Measurements from ENCODE around the gene SETD4. TPM values are rescaled to one million over a fixed set of nuclear protein-coding genes. Genes with fewer than 3 reads are reported as not detected.

The SETD4 gene
- total and polyA plus RNA-seq, 2 of the 8 experiments (the other 6 are each of a cell fraction or from before 2014, with no cell fraction given): 20.1 to 46.6 TPM

DNA sequence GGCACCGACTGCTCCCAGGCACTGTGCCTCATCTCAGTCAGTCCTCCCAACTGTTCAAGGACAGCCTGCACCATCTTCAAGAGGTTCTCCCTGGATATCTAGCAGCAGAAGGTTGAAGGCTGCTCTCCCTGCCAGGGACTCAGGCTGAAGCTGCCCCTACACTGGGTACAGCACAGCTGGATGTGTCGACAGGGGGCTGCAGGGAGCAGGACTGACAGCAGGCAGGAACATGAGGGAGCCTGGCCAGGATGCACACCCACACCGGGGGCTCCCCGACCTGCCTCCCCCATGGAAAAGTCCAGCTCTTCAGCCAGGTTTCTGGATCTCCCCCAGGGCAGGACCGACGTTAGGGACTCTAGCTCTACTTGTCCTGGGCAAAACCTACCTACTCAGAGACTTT, 20.5 kb downstream of the SETD4 start:
- ChIA-PET CTCF (ENCODE audit: partially characterized antibody) (interaction anchor here (0.6 to 1.2 kb wide), 4 partner anchors 8 to 1346 kb away, joined by 3 to 4 read pairs (median 3); no protein-coding TSS in a partner anchor), POLR2A (ENCODE audit: partially characterized antibody) (interaction anchor here (0.6 to 1.3 kb wide), 3 partner anchors 8 to 10 kb away, joined by 4 read pairs; no protein-coding TSS in a partner anchor)
- Histone ChIP-seq H3K36me3 (ENCODE audit: control insufficient read depth in 2 of 4, insufficient read depth in 4 of 4, low read length in 3 of 4) (peaks cover 15 to 79% (median 58%) of the 10 kb centered on the region in 4 experiments; a peak in 7 of 8 replicates), H3K4me3 (ENCODE audit: extremely low read depth in 1 of 4, insufficient read depth in 2 of 4, low read depth in 3 of 4, low read length in 4 of 4) (no peak overlapping the region), H2BK120ac (replicated peaks; ENCODE audit: low read depth, low read length) (no peak overlapping the region), H2BK5ac (ENCODE audit: low read depth, low read length) (no peak overlapping the region), H3K9ac (replicated peaks in 1 of 4; ENCODE audit: extremely low read depth in 1 of 4, low read depth in 3 of 4, low read length in 3 of 4) (no peak overlapping the region), H2BK20ac (ENCODE audit: low read length) (no peak overlapping the region), H2AFZ (ENCODE audit: low read length) (no peak overlapping the region), H4K5ac (ENCODE audit: insufficient read length, low read depth, low read length) (no peak overlapping the region), H3K9me3 (ENCODE audit: insufficient read depth in 2 of 2, low read depth in 1 of 2, low read length in 1 of 2) (no peaks in the 10 kb centered on the region), H3K18ac (ENCODE audit: extremely low read depth, low read length) (no peak overlapping the region), H2BK12ac (ENCODE audit: low read depth, low read length) (no peak overlapping the region), H3K4ac (replicated peaks; ENCODE audit: insufficient read length, low read depth, low read length) (no peak overlapping the region), H3K79me1 (ENCODE audit: low read depth, low read length) (no peaks in the 10 kb centered on the region), H3K56ac (replicated peaks; ENCODE audit: insufficient read length, low read depth, low read length) (no peak overlapping the region), H3K4me1 (replicated peaks in 1 of 4; ENCODE audit: control insufficient read depth in 3 of 4, insufficient read depth in 4 of 4, low read length in 3 of 4) (peaks cover 0 to 6% (median 0%) of the 10 kb centered on the region in 4 experiments; a peak in 3 of 7 replicates), H2AK5ac (ENCODE audit: low read depth, low read length) (no peak overlapping the region), H3K23me2 (ENCODE audit: low read depth, low read length) (no peaks in the 10 kb centered on the region), H4K8ac (ENCODE audit: extremely low read depth, insufficient read depth, low read length) (no peak overlapping the region), H3K27me3 (replicated peaks in 1 of 4; ENCODE audit: control insufficient read depth in 3 of 4, extremely low read depth in 1 of 4, insufficient read depth in 3 of 4, low read length in 3 of 4) (no peaks in the 10 kb centered on the region), H3K27ac (ENCODE audit: low read depth, low read length) (no peak overlapping the region), H4K20me1 (replicated peaks in 1 of 2; ENCODE audit: control insufficient read depth in 1 of 2, insufficient read depth in 2 of 2, low read length in 2 of 2) (peaks cover 1 to 4% of the 10 kb centered on the region in 2 experiments), H3K23ac (ENCODE audit: insufficient read length) (no peak overlapping the region), H2BK15ac (ENCODE audit: low read length) (no peak overlapping the region), H3K4me2 (ENCODE audit: insufficient read depth in 1 of 2, low read depth in 2 of 2, low read length in 2 of 2) (no peak overlapping the region), H4K91ac (replicated peaks; ENCODE audit: insufficient read length, low read length) (no peak overlapping the region), H3K14ac (ENCODE audit: insufficient read length) (no peak overlapping the region), H3K79me2 (ENCODE audit: control insufficient read depth in 1 of 2, insufficient read depth in 2 of 2, low read length in 2 of 2) (peaks cover 0 to 3% of the 10 kb centered on the region in 2 experiments; a peak in 1 of 4 replicates)
- no peak for DNase-seq (ENCODE audit: low read depth in 1 of 2, low spot score in 2 of 2)
- 88% methylated on average over 6 of the region's 6 CpGs; no CpG with 5 or more reads in 1 of the 2 experiments for WGBS, 2 experiments (ENCODE audit: extremely low coverage in 1 of 2, insufficient coverage in 1 of 2, insufficient read length in 1 of 2, insufficient replicate concordance in 2 of 2, low coverage in 1 of 2, low lambda C conversion rate in 2 of 2, missing lambda C conversion rate in 1 of 2)
- no peak for FAIRE-seq
- no peak for TF ChIP-seq CTBP2 (IDR thresholded peaks at IDR 0.05; ENCODE audit: borderline replicate concordance, insufficient read depth, insufficient read length, low read length)
- no peak for TF ChIP-seq CEBPB (IDR thresholded peaks at IDR 0.05; ENCODE audit: low read depth, low read length)
- TF ChIP-seq EZH2 (IDR thresholded peaks at IDR 0.05; ENCODE audit: low read depth, low read length, severe bottlenecking): no peak
- no peak for TF ChIP-seq RFX5 (IDR thresholded peaks at IDR 0.05; ENCODE audit: borderline replicate concordance, low read depth, low read length)
- TF ChIP-seq, protein P1, sequence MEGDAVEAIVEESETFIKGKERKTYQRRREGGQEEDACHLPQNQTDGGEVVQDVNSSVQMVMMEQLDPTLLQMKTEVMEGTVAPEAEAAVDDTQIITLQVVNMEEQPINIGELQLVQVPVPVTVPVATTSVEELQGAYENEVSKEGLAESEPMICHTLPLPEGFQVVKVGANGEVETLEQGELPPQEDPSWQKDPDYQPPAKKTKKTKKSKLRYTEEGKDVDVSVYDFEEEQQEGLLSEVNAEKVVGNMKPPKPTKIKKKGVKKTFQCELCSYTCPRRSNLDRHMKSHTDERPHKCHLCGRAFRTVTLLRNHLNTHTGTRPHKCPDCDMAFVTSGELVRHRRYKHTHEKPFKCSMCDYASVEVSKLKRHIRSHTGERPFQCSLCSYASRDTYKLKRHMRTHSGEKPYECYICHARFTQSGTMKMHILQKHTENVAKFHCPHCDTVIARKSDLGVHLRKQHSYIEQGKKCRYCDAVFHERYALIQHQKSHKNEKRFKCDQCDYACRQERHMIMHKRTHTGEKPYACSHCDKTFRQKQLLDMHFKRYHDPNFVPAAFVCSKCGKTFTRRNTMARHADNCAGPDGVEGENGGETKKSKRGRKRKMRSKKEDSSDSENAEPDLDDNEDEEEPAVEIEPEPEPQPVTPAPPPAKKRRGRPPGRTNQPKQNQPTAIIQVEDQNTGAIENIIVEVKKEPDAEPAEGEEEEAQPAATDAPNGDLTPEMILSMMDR (IDR thresholded peaks at IDR 0.05; ENCODE audit: control extremely low read depth in 1 of 3, insufficient read depth in 1 of 3, low read depth in 1 of 3, low read length in 3 of 3): no peak
- TF ChIP-seq SP1 (IDR thresholded peaks at IDR 0.05; ENCODE audit: low read depth, low read length): no peak
- TF ChIP-seq YY1 (IDR thresholded peaks at IDR 0.05; ENCODE audit: low read depth, low read length): no peak
- TF ChIP-seq CREB1 (IDR thresholded peaks at IDR 0.05): no peak
- TF ChIP-seq TEAD4 (IDR thresholded peaks at IDR 0.05; ENCODE audit: low read depth, low read length): no peak
- no peak for TF ChIP-seq SRF (IDR thresholded peaks at IDR 0.05; ENCODE audit: low read depth, low read length)
- no peak for TF ChIP-seq ASH2L (IDR thresholded peaks at IDR 0.05; ENCODE audit: low read length)
- no peak for TF ChIP-seq BACH1 (IDR thresholded peaks at IDR 0.05; ENCODE audit: low read length)
- TF ChIP-seq SIRT6 (IDR thresholded peaks at IDR 0.05; ENCODE audit: low read length): no peak
